OCI-LY7 (cell line): Measurements from ENCODE around the gene SLC20A1. TPM values are rescaled to one million over a fixed set of nuclear protein-coding genes. Genes with fewer than 3 reads are reported as not detected.

ENCODE experiments used
- BruUV-seq: library from RNA; stranded (reverse); fragments of 400-500 nt; replicated peaks from 2 replicates; lab custom pipeline; 2021; lab: Mats Ljungman, UMichigan
- CTCF ChIA-PET: fragments of 300-600 bp; sonication (Branson Sonifier 250); formaldehyde crosslinking; loops from one replicate; lab custom pipeline; 2022; ENCODE audit warnings: antibody characterized with exemption; ENCODE audit not compliant: unreplicated experiment; lab: Charles Lee
- POLR2A ChIA-PET: fragments of 300-600 bp; sonication (Branson Sonifier 250); formaldehyde crosslinking; loops from one replicate; lab custom pipeline; 2022; ENCODE audit warnings: antibody characterized with exemption; lab: Charles Lee
- DNase-seq: peaks from one replicate; pipeline ENCODE4 v3.0.0-alpha.2; 2015; ENCODE audit warnings: low spot score
- H2AFZ ChIP-seq: fragments of 200-600 bp; sonication (generic), shearing (Covaris generic); 2 replicates; pipeline ENCODE4 v1.6.1; 2014; ENCODE audit warnings: mild to moderate bottlenecking, antibody characterized with exemption, low read length, moderate library complexity
- H3K27ac ChIP-seq: fragments of 200-600 bp; sonication (generic); 2 replicates; pipeline ENCODE4 v1.5.1; 2014; ENCODE audit warnings: mixed run types, low read depth, mild to moderate bottlenecking, moderate library complexity, low read length, inconsistent platforms; ENCODE audit not compliant: poor library complexity, severe bottlenecking
- H3K36me3 ChIP-seq: fragments of 200-600 bp; sonication (generic); 2 replicates; pipeline ENCODE4 v1.6.1; 2014; ENCODE audit warnings: mild to moderate bottlenecking, antibody characterized with exemption, low read length, moderate library complexity, mixed read lengths; ENCODE audit not compliant: insufficient read depth
- H3K4me1 ChIP-seq: fragments of 200-600 bp; sonication (generic); 2 replicates; pipeline ENCODE4 v1.5.1; 2014; ENCODE audit warnings: mild to moderate bottlenecking, low read length; ENCODE audit not compliant: insufficient read depth, poor library complexity, severe bottlenecking
- H3K4me2 ChIP-seq: fragments of 200-600 bp; sonication (generic); 2 replicates; pipeline ENCODE4 v1.6.1; 2014; ENCODE audit warnings: mild to moderate bottlenecking, low read length
- H3K4me3 ChIP-seq: fragments of 200-600 bp; sonication (generic); 2 replicates; pipeline ENCODE4 v1.5.1; 2014; ENCODE audit warnings: mild to moderate bottlenecking, low read depth, low read length; ENCODE audit not compliant: poor library complexity, severe bottlenecking
- H3K79me2 ChIP-seq: fragments of 200-600 bp; sonication (generic); 2 replicates; pipeline ENCODE4 v1.6.1; 2016; ENCODE audit warnings: low read depth, mild to moderate bottlenecking, low read length, moderate library complexity, mixed read lengths; ENCODE audit not compliant: insufficient read depth
- H3K9me2 ChIP-seq: fragments of 200-600 bp; sonication (generic); 2 replicates; pipeline ENCODE4 v1.6.1; 2016; ENCODE audit warnings: mild to moderate bottlenecking, low read length, mixed read lengths; ENCODE audit not compliant: insufficient read depth
- H3K9me3 ChIP-seq: fragments of 200-600 bp; sonication (generic); 2 replicates; pipeline ENCODE4 v1.6.1; 2014; ENCODE audit warnings: mild to moderate bottlenecking, mixed run types, low read length, mixed read lengths
- H4K20me1 ChIP-seq: fragments of 200-600 bp; sonication (generic); 2 replicates; pipeline ENCODE4 v1.6.1; 2014; ENCODE audit warnings: mild to moderate bottlenecking, antibody characterized with exemption, low read length, moderate library complexity, mixed read lengths; ENCODE audit not compliant: insufficient read depth
- CTCF ChIP-seq: fragments of 200-600 bp; sonication (generic); conservative IDR thresholded peaks from 2 replicates; pipeline ENCODE4 v1.5.1; 2014; ENCODE audit warnings: mild to moderate bottlenecking, antibody characterized with exemption, low read length, moderate library complexity, mixed read lengths
- EZH2phosphoT487 ChIP-seq: fragments of 200-600 bp; sonication (generic); IDR thresholded peaks from 2 replicates; pipeline ENCODE4 v1.6.1; 2018; ENCODE audit warnings: low read depth, borderline replicate concordance, mild to moderate bottlenecking, mixed run types, antibody characterized with exemption, low read length, moderate library complexity, mixed read lengths
- intact Hi-C: fragments of 100-400 bp; cut with micrococcal nuclease; formaldehyde crosslinking; loops from one replicate; pipeline ENCODE4 v1.10.0; 2022; ENCODE audit not compliant: unreplicated experiment
- total RNA-seq, 2 experiments: library from RNA; depleted of rRNA in 1 of 2; stranded (reverse); fragments of >200 nt in 1 of 2; shearing (Covaris generic) in 1 of 2; gene quantifications; 2 replicates each; pipeline ENCODE4 v1.2.3, GENCODE V29; 2014 to 2022

Gene SLC20A1
- total RNA-seq, 2 experiments from 2014 or later = 64.8 to 89.5 TPM

DNA sequence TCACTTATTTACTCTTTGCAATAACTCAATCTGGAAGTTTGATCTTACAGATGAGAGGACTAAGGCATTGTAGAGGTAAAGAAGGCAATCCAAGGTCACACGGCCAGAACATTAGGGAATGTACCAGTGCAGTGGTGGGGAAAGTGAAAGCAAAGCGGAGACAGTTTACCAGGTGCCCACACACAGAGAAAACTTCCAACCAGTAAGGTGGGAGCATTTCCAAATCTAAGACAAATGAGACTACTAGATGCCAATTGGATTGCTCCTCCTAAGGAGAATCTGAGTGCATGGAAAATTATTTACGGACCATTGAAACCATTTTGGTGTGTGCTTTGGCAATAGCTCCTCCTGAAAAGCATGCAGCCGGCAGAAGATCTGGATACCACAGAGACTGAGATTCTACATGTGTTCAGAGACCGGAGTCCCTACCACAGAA lies 34.9 kb downstream of the SLC20A1 start:
- DNase-seq = no peak
- H3K4me2 ChIP-seq = no peak overlapping the region
- no peak overlapping the region for H3K27ac ChIP-seq
- no TSS peak for BruUV-seq
- H3K9me2 ChIP-seq = no peaks in the 10 kb centered on the region
- H3K9me3 ChIP-seq = no peaks in the 10 kb centered on the region
- ChIA-PET CTCF (no interaction called here), POLR2A (no interaction called here)
- intact Hi-C loops = no loop called here
- H3K4me3 ChIP-seq = no peak overlapping the region
- peaks cover 24% of the 10 kb centered on the region for H3K4me1 ChIP-seq
- H3K36me3 ChIP-seq = no peaks in the 10 kb centered on the region
- H3K79me2 ChIP-seq = no peaks in the 10 kb centered on the region
- no peak overlapping the region for H2AFZ ChIP-seq
- H4K20me1 ChIP-seq = no peaks in the 10 kb centered on the region
- no peak for TF ChIP-seq EZH2phosphoT487
- no peak for TF ChIP-seq CTCF

DNA sequence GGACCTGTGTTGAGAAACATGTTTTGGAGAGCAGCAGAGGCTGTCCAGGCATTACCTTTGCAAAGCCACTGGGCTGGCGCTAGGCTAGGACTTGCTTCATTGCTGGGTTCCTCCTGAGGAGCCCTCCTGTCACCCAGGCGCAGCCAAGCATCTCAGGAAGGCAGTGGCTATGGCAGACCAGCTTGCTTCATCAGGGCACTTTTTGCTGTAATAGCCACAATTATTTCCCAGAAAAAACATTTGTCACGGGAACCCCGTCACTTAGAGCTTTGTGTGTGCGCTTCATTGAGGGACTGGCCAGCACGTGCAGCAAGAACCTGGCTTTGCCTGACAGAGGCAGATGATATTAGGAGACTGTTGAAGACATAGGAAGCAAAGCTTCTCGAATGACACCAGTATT lies 36.4 kb downstream of the SLC20A1 start:
- H3K9me2 ChIP-seq = no peaks in the 10 kb centered on the region
- peaks cover 35% of the 10 kb centered on the region for H3K4me1 ChIP-seq
- no peaks in the 10 kb centered on the region for H3K9me3 ChIP-seq
- intact Hi-C loops = no loop called here
- no TSS peak for BruUV-seq
- ChIA-PET CTCF (no interaction called here), POLR2A (no interaction called here)
- no peak overlapping the region for H3K27ac ChIP-seq
- no peaks in the 10 kb centered on the region for H4K20me1 ChIP-seq
- no peaks in the 10 kb centered on the region for H3K79me2 ChIP-seq
- TF ChIP-seq EZH2phosphoT487 = no peak
- TF ChIP-seq CTCF = no peak
- H3K4me3 ChIP-seq = no peak overlapping the region
- no peak overlapping the region for H3K4me2 ChIP-seq
- DNase-seq = no peak
- no peak overlapping the region for H2AFZ ChIP-seq
- no peaks in the 10 kb centered on the region for H3K36me3 ChIP-seq

GRCh38 chr2:112683550-112684414 lies 38.0 kb downstream of the SLC20A1 start:
- BruUV-seq = no TSS peak
- ChIA-PET POLR2A (interaction anchor here (0.6 to 4.2 kb wide), 3 partner anchors 16 to 67 kb away, joined by 3 to 15 read pairs (median 3); no protein-coding TSS in a partner anchor), CTCF (interaction anchor here (0.9 kb wide), 1 partner anchor 66 kb away, joined by 3 read pairs; no protein-coding TSS in a partner anchor)
- Histone ChIP-seq H3K79me2 (no peaks in the 10 kb centered on the region), H3K27ac (no peak overlapping the region), H3K4me2 (no peak overlapping the region), H3K9me2 (no peaks in the 10 kb centered on the region), H3K4me1 (peaks cover 35% of the 10 kb centered on the region), H3K9me3 (no peaks in the 10 kb centered on the region), H4K20me1 (no peaks in the 10 kb centered on the region), H3K36me3 (no peaks in the 10 kb centered on the region), H3K4me3 (no peak overlapping the region), H2AFZ (peak overlapping the region; percentile 65)
- intact Hi-C loops = no loop called here
- no peak for DNase-seq
- TF ChIP-seq EZH2phosphoT487 (no peak), CTCF (no peak)
